Type B pancreatic cell (in vitro differentiated cells): ENCODE data around the gene CFAP43. TPM values are rescaled to one million over a fixed set of nuclear protein-coding genes. Genes with fewer than 3 reads are reported as not detected.

Source experiments
- DNase-seq: peaks from one replicate; pipeline ENCODE4 v3.0.0; 2021; ENCODE audit warnings: mixed read lengths; ENCODE audit not compliant: unreplicated experiment; ENCODE audit errors: extremely low spot score
- H3K27ac Mint-ChIP-seq: 2 replicates; pipeline ENCODE4 v1.8.0; 2021; ENCODE audit warnings: mild to moderate bottlenecking, mixed read lengths
- H3K27me3 Mint-ChIP-seq: 2 replicates; pipeline ENCODE4 v1.8.0; 2021; ENCODE audit warnings: mixed read lengths
- H3K36me3 Mint-ChIP-seq: 2 replicates; pipeline ENCODE4 v1.8.0; 2021; ENCODE audit warnings: mixed read lengths
- H3K4me1 Mint-ChIP-seq: one replicate; pipeline ENCODE4 v1.8.0; 2021; ENCODE audit warnings: mixed read lengths; ENCODE audit not compliant: unreplicated experiment
- H3K4me3 Mint-ChIP-seq: 2 replicates; pipeline ENCODE4 v1.8.0; 2021; ENCODE audit warnings: mild to moderate bottlenecking, mixed read lengths
- H3K9me3 Mint-ChIP-seq: 2 replicates; pipeline ENCODE4 v1.8.0; 2021; ENCODE audit warnings: mixed read lengths
- CTCF ChIP-seq: fragments of 200-600 bp; sonication (generic); conservative IDR thresholded peaks from 2 replicates; pipeline ENCODE4 v1.5.0; 2021; ENCODE audit warnings: antibody characterized with exemption, mild to moderate bottlenecking
- total RNA-seq: library from RNA; stranded (reverse); gene quantifications from 2 replicates; pipeline ENCODE4 v1.2.1, GENCODE V29; 2021; ENCODE audit warnings: low replicate concordance

The CFAP43 gene
- total RNA-seq, 1 donor from 2014 or later, result 7.6 TPM

- H3K9me3 Mint-ChIP-seq, result no peaks in the 10 kb centered on the region
- peak overlapping the region; percentile 88 for H3K4me3 Mint-ChIP-seq
- peaks cover 15% of the 10 kb centered on the region for H3K36me3 Mint-ChIP-seq
- H3K27me3 Mint-ChIP-seq, result no peaks in the 10 kb centered on the region
- peak overlapping the region; percentile 79 for H3K27ac Mint-ChIP-seq
- DNase-seq, result no peak
- TF ChIP-seq CTCF, result no peak
- peaks cover 5% of the 10 kb centered on the region for H3K4me1 Mint-ChIP-seq
Observed at GRCh38 chr10:104267721-104268404, 35.7 kb upstream of the CFAP43 start.

- no peaks in the 10 kb centered on the region for H3K9me3 Mint-ChIP-seq
- no peaks in the 10 kb centered on the region for H3K27me3 Mint-ChIP-seq
- H3K4me3 Mint-ChIP-seq, result no peak overlapping the region
- peaks cover 15% of the 10 kb centered on the region for H3K36me3 Mint-ChIP-seq
- H3K4me1 Mint-ChIP-seq, result peaks cover 9% of the 10 kb centered on the region
- no peak overlapping the region for H3K27ac Mint-ChIP-seq
- DNase-seq, result no peak
- no peak for TF ChIP-seq CTCF
Observed at GRCh38 chr10:104264783-104265182, 32.6 kb upstream of the CFAP43 start.

- Mint-ChIP-seq H3K27ac (no peak overlapping the region), H3K4me3 (no peak overlapping the region), H3K9me3 (no peaks in the 10 kb centered on the region), H3K36me3 (peaks cover 23% of the 10 kb centered on the region), H3K4me1 (peaks cover 11% of the 10 kb centered on the region), H3K27me3 (no peaks in the 10 kb centered on the region)
- DNase-seq, result no peak
- TF ChIP-seq CTCF, result no peak
Observed at GRCh38 chr10:104262055-104262454, 29.9 kb upstream of the CFAP43 start.

- TF ChIP-seq CTCF, result no peak
- Mint-ChIP-seq H3K4me1 (peaks cover 20% of the 10 kb centered on the region), H3K9me3 (no peaks in the 10 kb centered on the region), H3K4me3 (no peak overlapping the region), H3K27ac (no peak overlapping the region), H3K36me3 (peaks cover 21% of the 10 kb centered on the region), H3K27me3 (no peaks in the 10 kb centered on the region)
- no peak for DNase-seq
Observed at GRCh38 chr10:104260775-104261115, 28.6 kb upstream of the CFAP43 start.

GRCh38 chr10:104259999-104260774 lies 28.0 kb upstream of the CFAP43 start:
- DNase-seq, result no peak
- Mint-ChIP-seq H3K4me3 (no peak overlapping the region), H3K27ac (no peak overlapping the region), H3K36me3 (peaks cover 16% of the 10 kb centered on the region), H3K4me1 (peaks cover 25% of the 10 kb centered on the region), H3K27me3 (no peaks in the 10 kb centered on the region), H3K9me3 (no peaks in the 10 kb centered on the region)
- no peak for TF ChIP-seq CTCF
